ENCODE results near the gene ELAVL1.
A peak's percentile ranks its signal among the peaks of the same experiment; 100 is the strongest.

The ELAVL1 gene

DNA sequence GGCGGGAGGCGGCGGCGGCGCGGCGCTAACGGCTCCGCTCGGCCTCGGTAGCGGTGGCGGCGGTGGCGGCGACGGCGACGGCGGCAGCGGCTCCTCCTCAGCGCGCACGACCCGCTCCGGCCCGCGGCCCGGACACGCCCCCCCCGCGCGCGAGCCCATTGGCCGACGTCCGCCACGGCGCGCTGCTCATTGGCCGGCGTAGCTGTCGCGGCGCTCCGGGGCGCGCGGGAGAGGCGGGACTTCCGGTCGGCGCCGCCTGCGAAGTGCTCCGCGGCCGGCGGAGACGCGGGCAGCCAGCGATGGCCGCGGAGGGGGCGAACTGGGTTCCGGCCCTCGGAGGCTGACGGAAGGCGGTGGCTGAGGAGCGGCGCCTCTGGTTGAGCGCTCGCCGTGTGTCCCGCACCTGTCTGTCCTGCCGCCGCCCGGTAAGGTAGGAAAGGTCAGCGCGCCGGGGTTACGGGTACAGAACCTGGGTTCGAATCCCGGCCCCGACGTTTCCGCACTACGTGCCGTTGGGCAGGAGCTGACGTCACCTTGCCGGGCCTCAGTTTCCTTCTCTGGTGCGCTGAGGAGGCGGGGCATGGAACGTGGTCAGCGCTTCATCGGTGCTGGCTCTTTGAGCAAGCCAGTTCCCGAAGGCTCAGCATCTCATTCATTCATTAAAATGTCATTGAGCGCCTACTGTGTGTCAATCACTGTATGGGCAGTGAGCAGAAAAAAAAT, at the start of gene ELAVL1:
Gene ELAVL1, minus strand, starts transcription at position 108 of the 723 bp plus-strand sequence. CDS start 13,826 bp downstream, outside the sequence.
- H3K9me3 Mint-ChIP-seq = no peaks in the 10 kb centered on the region
- H3K36me3 Mint-ChIP-seq (ENCODE audit: low read depth) = peaks cover 17% of the 10 kb centered on the region
- peak within 1 kb of the TSS; percentile 89 for H3K27ac Mint-ChIP-seq
- H3K4me3 Mint-ChIP-seq = peak within 1 kb of the TSS; percentile 97
- peak; percentile 93 for DNase-seq
- peaks cover 39% of the 10 kb centered on the region for H3K4me1 Mint-ChIP-seq
- no peaks in the 10 kb centered on the region for H3K27me3 Mint-ChIP-seq
- peak; percentile 84 for ATAC-seq

DNA sequence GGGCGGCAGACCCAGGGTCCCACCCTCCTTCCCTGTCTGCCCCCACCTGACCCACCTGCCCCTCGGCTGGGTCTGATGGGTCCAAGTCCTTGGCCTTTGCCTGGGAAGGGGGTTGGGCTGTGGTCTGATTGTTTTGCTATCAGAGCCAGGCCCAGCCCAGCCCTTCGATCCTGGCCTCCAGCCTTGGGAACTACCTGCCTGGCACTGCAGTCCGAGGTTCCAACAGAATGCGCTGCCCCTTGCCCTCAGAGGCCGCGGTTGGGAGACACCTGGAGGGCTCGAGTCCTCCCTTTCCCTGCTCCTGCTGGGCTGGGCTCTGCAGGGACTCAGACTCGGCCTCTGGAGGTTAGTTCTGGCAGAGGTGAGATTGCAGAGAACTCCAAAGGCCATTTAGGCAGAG, 48.7 kb upstream of the ELAVL1 start:
- Mint-ChIP-seq H3K27me3 (no peaks in the 10 kb centered on the region), H3K4me1 (peaks cover 18% of the 10 kb centered on the region), H3K27ac (no peak overlapping the region), H3K9me3 (no peaks in the 10 kb centered on the region), H3K36me3 (ENCODE audit: low read depth) (no peaks in the 10 kb centered on the region), H3K4me3 (no peak overlapping the region)
- ATAC-seq = no peak
- no peak for DNase-seq

DNA sequence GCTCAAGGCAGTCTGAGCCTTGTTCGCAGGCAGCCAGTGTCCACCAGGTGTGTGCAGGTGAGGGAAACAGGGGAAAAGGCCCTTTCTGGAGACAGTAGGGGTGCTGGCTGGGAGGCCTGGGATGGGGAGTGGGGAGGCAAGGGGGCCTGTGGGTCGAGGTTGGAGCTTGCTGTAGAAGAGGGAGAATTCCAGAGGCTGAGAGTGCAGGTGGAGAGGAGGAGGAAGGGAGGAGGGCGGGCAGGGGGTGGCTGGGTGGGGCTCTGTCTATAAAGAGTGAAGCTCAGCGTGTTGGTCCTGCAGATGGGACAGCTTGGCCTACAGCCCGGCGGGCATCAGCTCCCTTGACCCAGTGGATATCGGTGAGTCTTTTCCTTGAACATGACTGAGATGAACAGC, 47.0 kb upstream of the ELAVL1 start, which contains the start of gene CCL25:
Gene CCL25, plus strand, starts transcription at position 297 of the 396 bp plus-strand sequence. CDS start 290 bp downstream, outside the sequence.
- no peak within 1 kb of the TSS for H3K4me3 Mint-ChIP-seq
- no peaks in the 10 kb centered on the region for H3K36me3 Mint-ChIP-seq (ENCODE audit: low read depth)
- DNase-seq = no peak
- H3K27ac Mint-ChIP-seq = no peak within 1 kb of the TSS
- no peak for ATAC-seq
- H3K27me3 Mint-ChIP-seq = no peaks in the 10 kb centered on the region
- H3K9me3 Mint-ChIP-seq = no peaks in the 10 kb centered on the region
- peaks cover 18% of the 10 kb centered on the region for H3K4me1 Mint-ChIP-seq

DNA sequence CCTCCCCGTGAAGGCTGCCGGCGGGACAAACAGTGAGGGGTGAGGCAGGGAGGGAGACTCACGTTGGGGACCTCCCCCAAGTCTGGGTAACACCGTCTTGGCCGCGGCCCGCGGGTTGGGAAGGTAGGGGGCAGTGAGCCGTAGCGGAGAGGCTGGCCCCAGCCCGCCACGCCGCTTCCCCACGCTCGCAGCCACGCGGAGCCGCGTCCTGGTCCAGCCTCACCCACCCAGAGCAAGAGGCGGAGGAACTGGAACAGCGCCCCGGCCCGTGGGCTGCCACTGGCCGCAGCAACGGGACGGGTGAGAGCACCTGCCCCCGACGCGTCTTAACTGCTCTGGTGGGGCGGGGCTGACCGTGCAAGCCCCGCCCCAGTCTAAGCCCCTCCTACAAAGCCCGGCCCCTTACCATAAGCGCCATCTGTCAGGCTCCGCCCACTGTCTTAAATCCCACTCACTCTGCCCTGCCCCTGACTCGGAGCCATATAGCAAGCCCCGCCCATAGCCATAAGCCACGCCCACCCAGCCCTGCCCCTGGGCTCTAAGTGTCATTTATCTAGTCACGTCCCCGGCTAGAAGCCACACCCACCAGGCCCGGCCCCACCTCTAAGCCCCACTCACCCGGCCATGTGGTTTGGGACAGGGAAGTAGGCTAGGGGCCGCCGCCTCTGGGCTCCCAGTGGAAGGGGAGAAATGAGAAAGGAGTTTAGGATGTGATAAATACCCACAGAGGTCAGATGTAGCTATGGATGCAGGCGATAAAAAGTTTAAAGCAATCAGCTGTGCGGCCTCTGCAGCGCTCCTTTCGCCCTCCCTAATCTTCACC, 45.0 kb upstream of the ELAVL1 start:
- no peaks in the 10 kb centered on the region for H3K9me3 Mint-ChIP-seq
- ATAC-seq (peak; percentile 89), DNase-seq (peak; percentile 96)
- H3K27me3 Mint-ChIP-seq = peaks cover 2% of the 10 kb centered on the region
- H3K4me1 Mint-ChIP-seq = peaks cover 18% of the 10 kb centered on the region
- H3K36me3 Mint-ChIP-seq (ENCODE audit: low read depth) = no peaks in the 10 kb centered on the region
- peak overlapping the region; percentile 45 for H3K4me3 Mint-ChIP-seq
- no peak overlapping the region for H3K27ac Mint-ChIP-seq

DNA sequence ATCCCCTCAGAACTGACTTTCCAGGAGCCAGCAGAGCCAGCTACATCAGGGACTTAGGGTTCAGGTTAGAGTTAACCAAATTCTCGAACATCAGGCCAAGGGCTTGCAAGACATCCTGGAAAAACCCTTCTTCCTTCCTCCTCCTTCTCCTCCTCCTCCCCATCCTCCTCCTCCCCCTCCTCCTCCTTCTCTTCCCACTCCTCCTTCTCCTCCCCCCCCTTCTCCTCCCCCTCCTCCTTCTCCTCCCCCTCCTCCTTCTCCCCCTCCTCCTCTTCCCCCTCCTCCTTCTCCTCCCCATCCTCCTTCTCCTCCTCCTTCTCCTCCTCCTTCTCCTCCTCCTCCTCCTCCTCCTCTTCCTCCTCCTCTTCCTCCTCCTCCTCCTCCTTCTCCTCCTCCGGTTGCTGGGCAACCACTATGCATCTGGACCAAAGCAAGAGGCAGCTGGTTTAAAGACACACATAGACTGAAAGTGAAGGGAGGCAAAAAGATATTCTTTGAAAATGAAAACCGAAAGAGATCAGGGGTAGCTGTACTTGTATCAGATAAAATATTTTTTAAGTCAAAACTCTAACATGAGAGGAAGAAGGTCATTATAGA, 41.2 kb upstream of the ELAVL1 start:
- H3K4me1 Mint-ChIP-seq = peaks cover 11% of the 10 kb centered on the region
- H3K27ac Mint-ChIP-seq = no peak overlapping the region
- no peaks in the 10 kb centered on the region for H3K9me3 Mint-ChIP-seq
- H3K27me3 Mint-ChIP-seq = peaks cover 4% of the 10 kb centered on the region
- DNase-seq = no peak
- H3K4me3 Mint-ChIP-seq = no peak overlapping the region
- H3K36me3 Mint-ChIP-seq (ENCODE audit: low read depth) = no peaks in the 10 kb centered on the region
- no peak for ATAC-seq

DNA sequence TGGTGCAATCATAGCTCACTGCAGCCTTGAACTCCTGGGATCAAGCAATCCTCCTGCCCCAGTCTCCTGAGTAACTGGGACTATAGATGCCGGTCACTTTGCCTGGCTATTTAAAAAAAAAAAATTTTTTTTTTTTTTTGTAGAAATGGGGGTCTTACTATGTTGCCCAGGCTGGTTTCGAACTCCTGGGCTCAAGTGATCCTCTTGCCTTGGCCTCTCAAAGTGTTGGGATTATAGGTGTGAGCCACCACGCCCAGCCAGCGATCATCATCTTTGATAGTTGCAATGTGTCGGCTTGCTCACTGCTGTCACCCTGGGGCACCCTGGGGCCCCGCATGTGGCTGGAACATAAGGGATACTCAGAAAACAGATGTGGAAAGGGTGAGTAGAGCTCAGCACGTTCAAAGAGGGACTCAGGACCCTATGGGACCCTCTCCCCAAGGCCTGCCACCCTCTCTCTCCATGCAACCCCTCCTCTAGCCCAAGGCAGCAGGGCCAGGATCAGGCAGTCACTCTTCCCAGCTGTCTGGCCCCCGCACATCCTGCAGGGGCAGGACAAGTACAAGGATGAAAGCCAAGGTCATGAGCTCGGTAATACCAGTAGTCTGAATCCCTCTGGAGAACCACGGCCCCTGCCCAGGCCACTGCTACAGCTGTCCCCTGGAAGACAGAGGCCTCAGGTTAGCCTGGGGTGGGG, 40.6 kb upstream of the ELAVL1 start:
- H3K4me1 Mint-ChIP-seq = peaks cover 10% of the 10 kb centered on the region
- no peak overlapping the region for H3K4me3 Mint-ChIP-seq

DNA sequence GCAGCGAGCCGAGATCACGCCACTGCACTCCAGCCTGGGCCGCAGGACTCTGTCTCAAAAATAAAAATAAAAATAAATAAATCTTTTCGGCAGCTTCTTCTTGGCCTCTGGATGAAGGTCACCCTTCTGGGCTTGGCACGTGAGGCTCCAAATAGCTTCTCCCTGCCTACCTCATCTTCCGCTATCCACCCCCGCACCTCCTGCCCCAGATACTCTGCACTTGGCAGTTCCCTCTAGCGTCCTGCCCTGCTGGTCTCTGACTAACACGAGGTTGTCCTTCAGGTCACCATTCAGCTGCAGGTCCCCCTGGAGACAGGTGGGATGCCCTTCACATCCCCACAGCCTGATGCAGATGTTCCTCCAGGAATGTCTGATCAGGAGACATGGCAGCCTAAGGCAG, 38.6 kb upstream of the ELAVL1 start:
- no peaks in the 10 kb centered on the region for H3K4me1 Mint-ChIP-seq
- DNase-seq (no peak), ATAC-seq (no peak)
- no peak overlapping the region for H3K27ac Mint-ChIP-seq
- H3K9me3 Mint-ChIP-seq = no peaks in the 10 kb centered on the region
- no peak overlapping the region for H3K4me3 Mint-ChIP-seq
- peaks cover 4% of the 10 kb centered on the region for H3K27me3 Mint-ChIP-seq
- H3K36me3 Mint-ChIP-seq (ENCODE audit: low read depth) = no peaks in the 10 kb centered on the region

More for the DNA sequence above, 40.6 kb upstream of the ELAVL1 start:
- no peak for DNase-seq
- ATAC-seq = no peak
- Mint-ChIP-seq H3K36me3 (ENCODE audit: low read depth) (no peaks in the 10 kb centered on the region), H3K9me3 (no peaks in the 10 kb centered on the region), H3K27ac (no peak overlapping the region), H3K27me3 (peaks cover 4% of the 10 kb centered on the region)

DNA sequence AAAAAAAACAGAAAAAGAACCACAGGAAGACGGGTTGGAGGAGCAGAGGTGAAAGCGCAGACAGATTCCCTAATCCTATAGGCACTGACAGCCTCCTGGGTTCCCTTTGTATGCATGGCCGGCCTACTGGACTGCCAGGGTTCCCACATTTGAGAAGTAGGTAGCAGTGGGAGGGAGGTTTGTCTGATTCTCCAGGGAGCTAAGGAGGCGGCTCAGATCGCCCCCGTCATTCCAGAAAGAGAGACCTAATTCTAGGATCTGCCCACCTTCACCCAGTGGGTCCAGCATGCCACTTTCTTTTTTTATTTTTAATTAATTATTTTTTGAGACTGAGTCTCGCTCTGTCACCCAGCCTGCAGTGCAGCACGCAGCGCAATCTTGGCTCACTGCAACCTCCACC, 37.5 kb upstream of the ELAVL1 start:
- no peaks in the 10 kb centered on the region for H3K9me3 Mint-ChIP-seq
- no peak for ATAC-seq
- H3K27me3 Mint-ChIP-seq = peaks cover 4% of the 10 kb centered on the region
- DNase-seq = no peak
- H3K27ac Mint-ChIP-seq = no peak overlapping the region
- H3K36me3 Mint-ChIP-seq (ENCODE audit: low read depth) = no peaks in the 10 kb centered on the region
- H3K4me3 Mint-ChIP-seq = no peak overlapping the region
- no peaks in the 10 kb centered on the region for H3K4me1 Mint-ChIP-seq

DNA sequence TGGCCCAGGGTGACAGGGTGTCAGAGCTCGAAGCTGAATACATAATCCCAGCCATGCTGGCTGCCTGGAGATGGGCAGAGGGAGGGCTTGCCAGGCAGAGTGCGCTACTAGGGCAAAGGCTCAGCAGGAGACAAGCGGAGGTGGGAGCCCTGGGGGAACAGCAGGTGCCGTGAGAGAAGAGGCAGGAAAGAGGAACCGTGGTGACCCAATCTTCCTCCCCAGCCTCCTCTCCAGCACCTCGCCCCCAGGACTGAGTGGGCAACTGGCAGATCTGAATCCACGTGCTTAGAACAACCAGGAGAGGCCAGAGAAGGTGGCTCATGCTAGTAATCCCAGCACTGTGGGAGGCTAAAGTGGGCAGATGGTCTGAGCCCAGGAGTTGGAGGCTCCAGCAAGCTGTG, 36.1 kb upstream of the ELAVL1 start:
- no peak overlapping the region for H3K4me3 Mint-ChIP-seq
- H3K9me3 Mint-ChIP-seq = no peaks in the 10 kb centered on the region
- no peaks in the 10 kb centered on the region for H3K4me1 Mint-ChIP-seq
- no peak for DNase-seq
- no peak for ATAC-seq
- H3K27ac Mint-ChIP-seq = no peak overlapping the region
- peaks cover 14% of the 10 kb centered on the region for H3K27me3 Mint-ChIP-seq
- H3K36me3 Mint-ChIP-seq (ENCODE audit: low read depth) = no peaks in the 10 kb centered on the region

DNA sequence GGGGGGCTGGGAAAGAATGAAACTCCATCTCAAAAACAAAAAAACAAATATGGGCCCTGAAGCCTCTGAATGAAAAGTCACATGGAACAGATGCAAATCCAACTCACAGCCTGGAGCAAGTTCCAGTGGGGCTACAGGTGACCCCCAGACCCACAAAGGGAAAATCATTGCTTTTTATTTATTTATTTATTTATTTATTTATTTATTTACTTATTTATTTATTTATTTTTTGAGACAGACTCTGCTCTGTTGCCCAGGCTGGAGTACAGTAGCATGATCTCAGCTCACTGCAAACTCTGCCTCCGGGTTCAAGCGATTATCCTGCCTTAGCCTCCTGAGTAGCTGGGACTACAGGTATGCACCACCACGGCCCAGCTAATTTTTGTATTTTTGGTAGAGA, 33.8 kb upstream of the ELAVL1 start:
- Mint-ChIP-seq H3K4me1 (no peaks in the 10 kb centered on the region), H3K4me3 (no peak overlapping the region), H3K36me3 (ENCODE audit: low read depth) (no peaks in the 10 kb centered on the region), H3K9me3 (no peaks in the 10 kb centered on the region), H3K27ac (no peak overlapping the region), H3K27me3 (peaks cover 17% of the 10 kb centered on the region)
- DNase-seq = no peak
- ATAC-seq = no peak

DNA sequence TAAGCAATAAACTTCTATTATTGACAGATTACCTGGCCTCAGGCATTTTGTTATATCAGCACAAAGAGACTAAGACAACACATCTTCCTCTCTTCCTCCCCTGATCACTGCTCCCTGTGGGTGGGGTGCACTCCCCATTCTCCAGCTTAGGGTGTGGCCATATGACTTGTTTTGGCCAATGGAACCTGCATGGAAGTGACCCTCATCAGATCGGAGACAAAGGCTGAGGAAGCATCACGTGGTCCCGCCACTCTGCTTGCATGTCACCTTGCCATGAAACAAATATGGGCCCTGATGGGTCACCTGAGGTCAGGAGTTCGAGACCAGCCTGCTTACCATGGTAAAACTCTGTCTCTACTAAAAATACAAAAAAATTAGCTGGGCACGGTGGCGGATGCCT, 33.4 kb upstream of the ELAVL1 start:
- Mint-ChIP-seq H3K27me3 (peaks cover 16% of the 10 kb centered on the region), H3K4me1 (no peaks in the 10 kb centered on the region), H3K4me3 (no peak overlapping the region), H3K27ac (no peak overlapping the region), H3K9me3 (no peaks in the 10 kb centered on the region), H3K36me3 (ENCODE audit: low read depth) (no peaks in the 10 kb centered on the region)
- no peak for ATAC-seq
- no peak for DNase-seq

DNA sequence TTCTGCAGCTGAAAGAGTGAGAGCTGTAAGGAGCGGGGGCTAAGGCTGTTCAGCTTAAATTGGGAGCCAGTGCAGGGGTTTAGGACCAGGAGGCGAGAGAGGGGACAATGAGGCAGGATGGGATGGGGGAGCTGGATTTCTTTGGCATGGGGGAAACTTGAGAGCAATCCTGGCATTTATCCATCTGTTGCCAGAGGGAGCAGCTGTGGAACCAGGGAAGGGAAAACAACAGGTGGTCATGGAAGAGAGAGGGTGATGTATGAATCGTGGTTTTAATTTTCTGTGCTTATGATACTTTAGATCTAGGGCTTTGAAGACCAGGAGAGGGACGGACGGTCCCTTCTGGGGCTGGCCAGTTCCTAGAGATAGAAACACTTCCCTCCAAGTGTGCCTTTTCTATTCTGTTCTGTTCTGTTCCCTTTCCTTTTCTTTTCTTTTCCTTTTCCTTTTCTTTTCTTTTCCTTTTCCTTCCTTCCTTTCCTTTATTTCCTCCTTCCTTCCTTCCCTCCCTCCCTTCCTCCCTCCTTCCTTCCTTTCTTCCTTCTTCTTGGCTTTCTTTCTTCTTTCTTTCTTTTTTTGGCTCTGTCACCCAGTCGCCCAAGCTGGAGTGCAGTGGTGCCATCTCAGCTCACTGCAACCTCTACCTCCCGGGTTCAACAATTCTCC, 31.1 kb upstream of the ELAVL1 start:
- Mint-ChIP-seq H3K4me3 (no peak overlapping the region), H3K27ac (no peak overlapping the region), H3K27me3 (peaks cover 16% of the 10 kb centered on the region), H3K36me3 (ENCODE audit: low read depth) (no peaks in the 10 kb centered on the region), H3K9me3 (no peaks in the 10 kb centered on the region), H3K4me1 (no peaks in the 10 kb centered on the region)
- DNase-seq (no peak), ATAC-seq (no peak)

DNA sequence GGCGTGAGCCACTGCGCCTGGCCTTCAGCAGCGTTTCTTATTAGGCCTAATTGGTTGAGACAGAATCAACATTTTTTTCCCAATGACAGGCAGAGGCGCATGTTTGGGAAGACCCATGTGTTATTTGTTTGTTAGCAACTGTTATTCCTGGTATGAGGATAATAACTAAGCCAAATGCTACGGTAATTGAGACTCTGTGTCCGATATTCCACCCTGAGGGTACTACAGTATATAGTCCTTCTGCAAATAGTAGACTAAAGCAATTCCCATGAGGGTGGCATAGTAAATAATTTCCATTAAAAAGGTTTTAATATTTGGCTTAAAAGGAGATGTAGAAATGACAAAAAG, 28.7 kb upstream of the ELAVL1 start:
- no peaks in the 10 kb centered on the region for H3K4me1 Mint-ChIP-seq

More for the DNA sequence above, 28.7 kb upstream of the ELAVL1 start:
- H3K27me3 Mint-ChIP-seq = peaks cover 16% of the 10 kb centered on the region
- H3K4me3 Mint-ChIP-seq = no peak overlapping the region
- DNase-seq (no peak), ATAC-seq (no peak)
- H3K9me3 Mint-ChIP-seq = no peaks in the 10 kb centered on the region
- H3K36me3 Mint-ChIP-seq (ENCODE audit: low read depth) = no peaks in the 10 kb centered on the region
- H3K27ac Mint-ChIP-seq = no peak overlapping the region
